Transverse colon (tissue), 4 donors: ENCODE results near the gene DTX4. TPM values are rescaled to one million over a fixed set of nuclear protein-coding genes. Genes with fewer than 3 reads are reported as not detected.

Experiments used
- DNase-seq: peaks from one replicate; pipeline ENCODE4 v3.0.0-alpha.2; 2019
- H3K27ac ChIP-seq, 4 donors: fragments of 200-600 bp; sonication (generic); 2 replicates each; pipeline ENCODE4 v1.5.1; 2016 to 2018; ENCODE audit warnings: inconsistent platforms in 4 of 4
- H3K27me3 ChIP-seq: fragments of 200-600 bp; sonication (generic); 2 replicates; pipeline ENCODE4 v1.5.1; 2017; ENCODE audit warnings: inconsistent platforms
- H3K36me3 ChIP-seq, 4 donors: fragments of 200-600 bp; sonication (generic); 2 replicates each; pipeline ENCODE4 v1.5.1; 2017 to 2019; ENCODE audit warnings: inconsistent platforms in 4 of 4
- H3K4me1 ChIP-seq, 4 donors: fragments of 200-600 bp; sonication (generic); 2 replicates each; pipeline ENCODE4 v1.5.1; 2017 to 2020; ENCODE audit warnings: inconsistent platforms in 4 of 4
- H3K4me3 ChIP-seq, 4 donors: fragments of 200-600 bp; sonication (generic); 1 replicate in 1 of 4; 2 replicates in 3 of 4; pipeline versions ENCODE4 v1.5.1 to v1.6.1; 2017 to 2019; ENCODE audit warnings: inconsistent platforms in 4 of 4
- H3K9me3 ChIP-seq, 2 donors: fragments of 200-600 bp; sonication (generic); 2 replicates each; pipeline ENCODE4 v1.5.1; 2017 to 2019; ENCODE audit warnings: inconsistent platforms in 2 of 2
- CTCF ChIP-seq, 5 experiments: fragments of 200-600 bp in 3 of 5; fragments of 450-650 bp in 2 of 5; sonication (generic) in 3 of 5; IDR thresholded peaks; 1 replicate in 2 of 5; 2 replicates in 3 of 5; pipeline ENCODE4 v1.5.1; 2016 to 2017; ENCODE audit warnings: antibody characterized with exemption in 5 of 5, inconsistent platforms in 3 of 5, mild to moderate bottlenecking in 2 of 5, moderate library complexity in 1 of 5
- EP300 ChIP-seq: sonication (generic); formaldehyde crosslinking; IDR thresholded peaks from one replicate; pipeline ENCODE4 v1.6.1; 2017; ENCODE audit warnings: antibody characterized with exemption, low read depth
- POLR2A ChIP-seq: fragments of 450-650 bp; IDR thresholded peaks from one replicate; pipeline ENCODE4 v1.6.1; 2016; ENCODE audit warnings: antibody characterized with exemption, mild to moderate bottlenecking, moderate library complexity
- POLR2AphosphoS5 ChIP-seq, 3 donors: sonication (generic); formaldehyde crosslinking; IDR thresholded peaks; one replicate each; pipeline ENCODE4 v1.6.1; 2016; ENCODE audit warnings: antibody characterized with exemption in 3 of 3
- WGBS, 2 donors: methylation state at CpG; one replicate each; pipeline ENCODE4 v1.1.5; 2018; ENCODE audit warnings: low coverage in 1 of 2; 5-methylcytosine and 5-hydroxymethylcytosine counted together
- in situ Hi-C, 4 donors: fragments of 200-750 bp; cut with MboI; loops; one replicate each; pipeline versions ENCODE4 v1.15.0 to v1.15.1; 2017; ENCODE audit warnings: low sequenced_read_pairs in 3 of 4, low pct_ligation_motif_present in 1 of 4, low pct_unique_long_range_greater_than_20kb in 1 of 4
- intact Hi-C: fragments of 100-400 bp; cut with DNase I; formaldehyde crosslinking; loops from one replicate; pipeline ENCODE4 v1.15.1; 2023; ENCODE audit warnings: low total_unique reads
- total RNA-seq, 4 donors: library from RNA; depleted of rRNA; stranded (reverse); fragments of >200 nt; gene quantifications; one replicate each; pipeline ENCODE4 v1.1.0, GENCODE V29; 2016

Gene DTX4
- total RNA-seq, 4 donors from 2014 or later, result 61.3 to 95.3 (median 77.6) TPM

GRCh38 chr11:59138643-59139042 lies 33.3 kb upstream of the DTX4 start:
- Histone ChIP-seq H3K4me3 (no peak overlapping the region), H3K36me3 (no peaks in the 10 kb centered on the region), H3K4me1 (peaks cover 0 to 20% (median 5%) of the 10 kb centered on the region in 4 donors), H3K9me3 (no peaks in the 10 kb centered on the region), H3K27ac (no peak overlapping the region), H3K27me3 (no peaks in the 10 kb centered on the region)
- TF ChIP-seq CTCF (IDR thresholded peaks at IDR 0.05), result no peak
- TF ChIP-seq POLR2AphosphoS5 (IDR thresholded peaks at IDR 0.05), result no peak
- no peak for TF ChIP-seq EP300
- TF ChIP-seq POLR2A, result no peak
- DNase-seq, result no peak
- 66 to 74% methylated on average over 2 of the region's 2 CpGs for WGBS, 2 donors
- in situ Hi-C loops, result no loop called here
- intact Hi-C loops, result loop anchor here (5.0 kb wide), 1 partner anchor 86 kb away; no protein-coding TSS in a partner anchor

GRCh38 chr11:59141191-59141590 lies 30.7 kb upstream of the DTX4 start:
- no peak overlapping the region for H3K4me3 ChIP-seq
- H3K36me3 ChIP-seq, result no peaks in the 10 kb centered on the region
- 91 to 94% methylated on average over 4 of the region's 4 CpGs for WGBS, 2 donors
- intact Hi-C loops (no loop called here), in situ Hi-C loops (loop anchor here in 1 of 4 donors (10.0 kb wide), 1 partner anchor 566 kb away; the partner anchor contains the start of genes LPXN and ZFP91)
- TF ChIP-seq EP300 (no peak), CTCF (IDR thresholded peaks at IDR 0.05) (no peak), POLR2AphosphoS5 (IDR thresholded peaks at IDR 0.05) (no peak), POLR2A (no peak)
- H3K9me3 ChIP-seq, result no peaks in the 10 kb centered on the region
- peaks cover 0 to 36% (median 22%) of the 10 kb centered on the region in 4 donors for H3K4me1 ChIP-seq
- H3K27me3 ChIP-seq, result no peaks in the 10 kb centered on the region
- H3K27ac ChIP-seq, result no peak overlapping the region
- no peak for DNase-seq

GRCh38 chr11:59141673-59142460 lies 30.1 kb upstream of the DTX4 start:
- Histone ChIP-seq H3K4me1 (peaks cover 0 to 39% (median 22%) of the 10 kb centered on the region in 4 donors), H3K4me3 (peak overlapping the region; percentile 42 to 77 (median 64)), H3K36me3 (no peaks in the 10 kb centered on the region), H3K9me3 (no peaks in the 10 kb centered on the region), H3K27ac (peak overlapping the region; percentile 91 to 95 (median 94)), H3K27me3 (no peaks in the 10 kb centered on the region)
- in situ Hi-C loops, result loop anchor here in 1 of 4 donors (10.0 kb wide), 1 partner anchor 567 kb away; the partner anchor contains the start of genes LPXN and ZFP91
- TF ChIP-seq POLR2A, result no peak
- no peak for TF ChIP-seq POLR2AphosphoS5 (IDR thresholded peaks at IDR 0.05)
- no peak for TF ChIP-seq CTCF (IDR thresholded peaks at IDR 0.05)
- TF ChIP-seq EP300, result no peak
- no peak for DNase-seq
- intact Hi-C loops, result no loop called here
- 0 to 11% methylated on average over 2 to 3 of the region's 3 CpGs for WGBS, 2 donors

- peak; percentile 93 for DNase-seq
- Histone ChIP-seq H3K4me3 (peak within 1 kb of the TSS; percentile 42 to 77 (median 64)), H3K27me3 (no peaks in the 10 kb centered on the region), H3K9me3 (no peaks in the 10 kb centered on the region), H3K36me3 (no peaks in the 10 kb centered on the region), H3K27ac (peak within 1 kb of the TSS; percentile 91 to 95 (median 94)), H3K4me1 (peaks cover 0 to 44% (median 22%) of the 10 kb centered on the region in 4 donors)
- TF ChIP-seq CTCF (IDR thresholded peaks at IDR 0.05) (peak in 1 of 5 experiments; percentile 35), POLR2A (peak; percentile 66), EP300 (no peak), POLR2AphosphoS5 (IDR thresholded peaks at IDR 0.05) (peak; percentile 49 to 79 (median 71))
- intact Hi-C loops (no loop called here), in situ Hi-C loops (loop anchor here in 1 of 4 donors (10.0 kb wide), 1 partner anchor 568 kb away; the partner anchor contains the start of genes LPXN and ZFP91)
- WGBS, 2 donors, result 0% methylated on average over 5 to 50 of the region's 50 CpGs
These were observed 29.1 kb upstream of the DTX4 start, which contains the start of gene FAM111A for GRCh38 chr11:59142530-59143507. Gene FAM111A (plus strand): TSS chr11:59142856. CDS start chr11:59148873, 6,017 bp downstream.
